Left lung (tissue), 10 donors: ENCODE measurements around the gene OTX1. TPM values are rescaled to one million over a fixed set of nuclear protein-coding genes. Genes with fewer than 3 reads are reported as not detected.

Experiments
- ATAC-seq: fragments of 200-7000 bp; cut with Tn5 transposase; one replicate; pipeline ENCODE4 v1.9.1; 2020; ENCODE audit warnings: moderate library complexity
- DNase-seq, 4 donors: peaks; one replicate each; pipeline ENCODE4 v3.0.0-alpha.2; 2013 to 2020
- H3K27ac ChIP-seq, 2 donors: fragments of 200-600 bp; sonication (generic) in 1 of 2; one replicate each; pipeline versions ENCODE4 v1.5.0 to v1.8.0; 2020 to 2021
- H3K27me3 ChIP-seq, 2 donors: fragments of 200-600 bp; sonication (generic) in 1 of 2; one replicate each; pipeline versions ENCODE4 v1.5.0 to v1.8.0; 2020 to 2021
- H3K36me3 ChIP-seq, 2 donors: fragments of 200-600 bp; sonication (generic) in 1 of 2; one replicate each; pipeline versions ENCODE4 v1.5.0 to v1.8.0; 2020 to 2021
- H3K4me1 ChIP-seq, 2 donors: fragments of 200-600 bp; one replicate each; pipeline ENCODE4 v1.8.0; 2021
- H3K4me3 ChIP-seq, 2 donors: fragments of 200-600 bp; sonication (generic) in 1 of 2; one replicate each; pipeline versions ENCODE4 v1.5.0 to v1.8.0; 2020 to 2021; ENCODE audit warnings: mild to moderate bottlenecking in 1 of 2
- H3K9me3 ChIP-seq, 2 donors: fragments of 200-600 bp; sonication (generic) in 1 of 2; one replicate each; pipeline versions ENCODE4 v1.5.0 to v1.8.0; 2020 to 2021
- CTCF ChIP-seq, 2 donors: fragments of 200-600 bp; sonication (generic) in 1 of 2; IDR thresholded peaks; one replicate each; pipeline versions ENCODE4 v1.5.0 to v1.8.0; 2021; ENCODE audit warnings: antibody characterized with exemption in 2 of 2
- intact Hi-C, 2 donors: fragments of 100-400 bp; cut with DNase I; formaldehyde crosslinking; loops; one replicate each; pipeline versions ENCODE4 v1.11.2 to v1.14.2; 2022
- polyA plus RNA-seq, 6 donors: library from polyadenylated mRNA; unstranded; fragments of 120-200 nt; gene quantifications; one replicate each; pipeline ENCODE4 v1.2.1, GENCODE V29; 2013; ENCODE audit not compliant: insufficient read length in 6 of 6
- total RNA-seq, 2 donors: library from RNA; stranded (reverse); fragmentation: NEBNext Ultra II Directional; extraction: Animal tissue kit (Norgen Biotek cat#: 25700); gene quantifications; one replicate each; pipeline ENCODE4 v1.2.1, GENCODE V29; 2021
- donor health status: DM: no; HTN: yes; CAD: no.
- donor health status: DM: no; HTN: no; CAD: no.

The OTX1 gene
- total and polyA plus RNA-seq, 8 donors, result 0.04 to 0.55 (median 0.14) TPM; not detected in 1

- no peaks in the 10 kb centered on the region for H3K9me3 ChIP-seq
- H3K4me1 ChIP-seq, result no peaks in the 10 kb centered on the region
- H3K36me3 ChIP-seq, result no peaks in the 10 kb centered on the region
- no peak overlapping the region for H3K4me3 ChIP-seq
- DNase-seq (no peak), ATAC-seq (no peak)
- H3K27ac ChIP-seq, result no peak overlapping the region
- H3K27me3 ChIP-seq, result peaks cover 0 to 28% of the 10 kb centered on the region in 2 donors
- no peak for TF ChIP-seq CTCF (IDR thresholded peaks at IDR 0.05)
- intact Hi-C loops, result no loop called here
These were observed 28.4 kb downstream of the OTX1 start for GRCh38 chr2:63078852-63079606.

GRCh38 chr2:63081404-63081803 is 30.8 kb downstream of the OTX1 start:
- Histone ChIP-seq H3K9me3 (no peaks in the 10 kb centered on the region), H3K4me3 (no peak overlapping the region), H3K27me3 (peaks cover 0 to 9% of the 10 kb centered on the region in 2 donors), H3K27ac (no peak overlapping the region), H3K4me1 (no peaks in the 10 kb centered on the region), H3K36me3 (no peaks in the 10 kb centered on the region)
- ATAC-seq (no peak), DNase-seq (no peak)
- no peak for TF ChIP-seq CTCF (IDR thresholded peaks at IDR 0.05)
- intact Hi-C loops, result no loop called here

GRCh38 chr2:63086687-63087086 is 36.1 kb downstream of the OTX1 start:
- no peaks in the 10 kb centered on the region for H3K27me3 ChIP-seq
- intact Hi-C loops, result no loop called here
- ATAC-seq (no peak), DNase-seq (no peak)
- no peak overlapping the region for H3K27ac ChIP-seq
- H3K4me3 ChIP-seq, result no peak overlapping the region
- no peaks in the 10 kb centered on the region for H3K9me3 ChIP-seq
- no peaks in the 10 kb centered on the region for H3K4me1 ChIP-seq
- H3K36me3 ChIP-seq, result no peaks in the 10 kb centered on the region
- TF ChIP-seq CTCF (IDR thresholded peaks at IDR 0.05), result no peak

GRCh38 chr2:63092401-63092800 is 41.8 kb downstream of the OTX1 start:
- no peaks in the 10 kb centered on the region for H3K4me1 ChIP-seq
- H3K4me3 ChIP-seq, result no peak overlapping the region
- no peak overlapping the region for H3K27ac ChIP-seq
- DNase-seq (peak in 2 of 4 donors; percentile 30 to 43), ATAC-seq (no peak)
- no peak for TF ChIP-seq CTCF (IDR thresholded peaks at IDR 0.05)
- intact Hi-C loops, result no loop called here
- no peaks in the 10 kb centered on the region for H3K9me3 ChIP-seq
- no peaks in the 10 kb centered on the region for H3K27me3 ChIP-seq
- no peaks in the 10 kb centered on the region for H3K36me3 ChIP-seq

GRCh38 chr2:63092857-63093256 is 42.2 kb downstream of the OTX1 start:
- intact Hi-C loops, result no loop called here
- Histone ChIP-seq H3K27me3 (no peaks in the 10 kb centered on the region), H3K27ac (no peak overlapping the region), H3K4me3 (no peak overlapping the region), H3K4me1 (no peaks in the 10 kb centered on the region), H3K36me3 (no peaks in the 10 kb centered on the region), H3K9me3 (no peaks in the 10 kb centered on the region)
- peak in 2 of 4 donors; percentile 6 to 15 for DNase-seq
- TF ChIP-seq CTCF (IDR thresholded peaks at IDR 0.05), result no peak
- ATAC-seq, result no peak
